Stimulated activated CD4-positive, alpha-beta T cell treated with anti-CD3 and anti-CD28 coated beads, TNF-alpha, amount 100 ng/mL, for 1 hour (primary cell): Measurements from ENCODE around the gene NUTM2E.
"Not testable (repeated sequence)": the region's sequence is repeated elsewhere in the genome, so short reads cannot be mapped to it uniquely, and the experiment has no call there.

ENCODE experiments used
- DNase-seq, 3 donors: peaks; one replicate each; pipeline ENCODE4 v3.0.0-alpha.2; 2020; ENCODE audit warnings: low read depth in 3 of 3, low spot score in 1 of 3

NUTM2E gene

DNA sequence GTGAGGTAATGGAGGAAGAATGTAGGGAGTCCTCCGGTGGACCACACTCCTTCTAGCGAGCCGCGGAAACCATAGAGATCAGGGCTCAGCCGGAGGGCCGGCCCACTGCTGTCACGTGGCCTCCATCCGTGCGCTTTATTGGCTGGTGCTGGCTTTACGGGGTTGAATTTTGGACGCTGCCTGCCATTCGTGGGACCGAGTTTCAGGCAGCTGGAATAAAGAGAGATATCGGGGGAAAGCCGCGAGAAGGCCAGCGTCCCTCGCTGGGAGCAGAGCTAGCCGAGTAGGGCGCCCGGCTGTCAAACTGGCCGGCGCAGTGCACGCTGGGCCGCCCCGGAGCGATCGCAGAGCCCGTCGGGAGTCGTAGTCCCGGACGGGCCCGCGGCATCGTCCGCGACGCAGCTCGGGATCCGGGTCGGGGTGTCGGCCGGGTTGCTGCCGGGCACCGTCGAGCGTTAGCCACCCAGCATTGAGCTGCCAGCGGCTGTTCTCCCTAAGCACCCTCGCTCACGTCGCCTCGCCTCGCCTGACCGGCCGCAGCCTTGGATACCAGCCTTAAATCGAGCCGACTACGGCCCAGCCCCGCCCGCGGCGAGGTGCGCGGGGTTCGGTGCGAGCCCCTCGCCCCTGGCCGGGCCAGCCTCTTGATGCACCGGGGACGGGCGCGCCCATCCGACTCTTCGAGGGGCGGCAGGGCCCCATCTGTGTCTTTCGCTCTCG is at the start of gene NUTM2E:
NUTM2E (plus strand) TSS at position 244 of the 720 bp plus-strand sequence. CDS start 15,002 bp downstream, outside the sequence.
- peak; percentile 42 to 45 (median 42) for DNase-seq

DNA sequence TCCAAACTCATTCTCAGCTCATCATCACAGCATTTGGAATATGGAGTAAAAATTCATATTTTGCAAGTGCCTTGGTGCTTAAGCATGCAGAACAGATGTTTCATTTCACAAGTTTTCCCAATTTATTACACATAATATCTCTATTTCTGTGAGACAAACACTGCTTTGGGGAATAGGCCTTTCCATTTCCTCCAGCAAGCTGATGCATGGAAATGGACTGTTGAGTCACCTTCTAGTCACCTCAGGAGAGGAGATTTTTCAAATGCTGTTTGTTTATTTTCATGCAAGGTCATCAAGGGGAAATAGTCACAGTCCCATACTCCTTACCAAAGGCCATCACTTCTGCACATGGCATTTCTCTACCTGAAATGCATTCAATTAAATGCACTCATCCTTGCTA is 48.5 kb upstream of the NUTM2E start:
- DNase-seq: not testable (repeated sequence)

GRCh38 chr10:79779310-79779938 is 47.1 kb upstream of the NUTM2E start:
- peak; percentile 15 to 30 (median 27) for DNase-seq

GRCh38 chr10:79779992-79780391 is 46.5 kb upstream of the NUTM2E start:
- not testable (repeated sequence) for DNase-seq

- not testable (repeated sequence) for DNase-seq
Measured at GRCh38 chr10:79781584-79781983, 45.0 kb upstream of the NUTM2E start.

- DNase-seq: not testable (repeated sequence)
Measured at GRCh38 chr10:79787455-79787952, 39.0 kb upstream of the NUTM2E start.

- not testable (repeated sequence) for DNase-seq
Measured at GRCh38 chr10:79789351-79789750, 37.2 kb upstream of the NUTM2E start.

DNA sequence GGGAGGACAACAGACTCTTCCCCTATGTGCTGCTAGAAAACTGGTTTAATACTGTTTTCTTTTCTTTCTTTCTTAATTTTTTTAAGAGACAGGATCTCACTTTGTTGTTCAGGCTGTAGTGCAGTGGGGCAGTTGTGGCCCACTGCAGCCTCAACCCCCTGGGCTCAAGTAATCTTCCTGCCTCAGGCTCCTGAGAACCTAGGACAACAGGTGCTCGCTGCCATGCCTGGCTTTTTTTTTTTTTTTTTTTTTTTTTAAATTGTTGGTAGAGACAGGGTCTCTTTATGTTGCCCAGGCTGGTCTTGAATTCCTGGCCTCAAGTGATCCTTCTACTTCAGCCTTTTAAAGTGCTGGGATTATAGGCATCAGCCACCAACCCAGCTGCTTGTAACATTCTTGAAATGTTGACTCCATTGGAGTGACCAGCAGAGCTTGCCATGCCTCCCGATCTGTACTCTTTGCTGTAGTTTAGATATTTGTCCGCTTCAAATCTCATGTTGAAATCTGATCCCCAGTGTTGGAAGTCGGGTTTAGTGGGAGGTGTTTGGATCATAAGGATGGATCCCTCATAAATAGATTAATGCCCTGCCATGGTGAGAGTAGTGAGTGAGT is 34.5 kb upstream of the NUTM2E start:
- not testable (repeated sequence) for DNase-seq

GRCh38 chr10:79799337-79799736 is 27.2 kb upstream of the NUTM2E start:
- DNase-seq: not testable (repeated sequence)

GRCh38 chr10:79805857-79806256 is 20.7 kb upstream of the NUTM2E start:
- not testable (repeated sequence) for DNase-seq

- DNase-seq: not testable (repeated sequence)
Measured at GRCh38 chr10:79811895-79812294, 14.6 kb upstream of the NUTM2E start.

- not testable (repeated sequence) for DNase-seq
Measured at GRCh38 chr10:79816290-79816689, 10.2 kb upstream of the NUTM2E start.

GRCh38 chr10:79823387-79823786 is 3.2 kb upstream of the NUTM2E start:
- not testable (repeated sequence) for DNase-seq

DNA sequence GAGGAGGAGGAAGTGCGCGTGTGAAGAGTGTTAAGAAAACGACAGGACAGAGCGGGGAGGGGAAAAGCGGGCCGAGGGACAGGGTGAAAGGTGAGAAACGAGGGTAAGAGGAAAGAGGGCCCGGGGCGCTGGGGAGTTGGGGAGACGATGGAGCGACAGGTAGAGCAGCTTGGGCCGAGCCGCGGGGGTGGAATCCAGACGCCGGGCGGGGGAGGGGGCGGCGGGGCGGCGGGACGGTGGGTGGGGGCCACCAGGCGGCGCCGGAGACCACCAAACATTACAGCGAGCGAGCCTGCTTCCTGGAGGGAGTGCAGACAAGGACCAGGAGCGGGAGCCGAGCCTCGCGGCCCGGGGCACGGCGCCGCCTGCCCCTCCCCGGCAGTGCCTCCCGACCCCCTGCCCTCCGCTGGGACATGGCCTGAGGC is 940 bp upstream of the NUTM2E start:
- DNase-seq: not testable (repeated sequence)

- DNase-seq: not testable (repeated sequence)
Measured at GRCh38 chr10:79826131-79826495, 426 bp upstream of the NUTM2E start.

- DNase-seq: not testable (repeated sequence)
Measured at GRCh38 chr10:79833833-79834232, 7.3 kb downstream of the NUTM2E start.

- DNase-seq: not testable (repeated sequence)
Measured at GRCh38 chr10:79835891-79836290, 9.4 kb downstream of the NUTM2E start.

- not testable (repeated sequence) for DNase-seq
Measured at GRCh38 chr10:79836891-79837290, 10.4 kb downstream of the NUTM2E start.

DNA sequence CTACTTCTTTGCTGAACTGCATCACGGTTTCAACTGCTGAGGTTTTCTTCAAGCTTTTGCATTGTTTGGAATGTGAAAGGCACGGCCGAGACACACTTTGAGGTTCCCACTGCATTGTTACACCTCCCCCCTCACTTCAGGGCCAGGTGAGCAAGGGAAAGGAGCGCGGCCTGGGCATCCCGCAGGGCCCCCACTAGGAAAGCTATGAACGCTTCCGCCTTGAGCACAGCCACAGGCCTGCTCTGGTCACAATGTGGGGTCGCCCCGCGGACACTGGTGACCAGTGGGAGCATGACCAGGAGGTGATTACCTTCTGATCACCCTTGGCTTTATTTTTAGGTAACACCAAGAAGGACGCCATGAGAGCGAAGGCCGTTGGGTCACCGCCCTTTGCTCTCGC is 11.9 kb downstream of the NUTM2E start:
- not testable (repeated sequence) for DNase-seq

GRCh38 chr10:79853191-79853854 is 26.8 kb downstream of the NUTM2E start:
- not testable (repeated sequence) for DNase-seq

DNA sequence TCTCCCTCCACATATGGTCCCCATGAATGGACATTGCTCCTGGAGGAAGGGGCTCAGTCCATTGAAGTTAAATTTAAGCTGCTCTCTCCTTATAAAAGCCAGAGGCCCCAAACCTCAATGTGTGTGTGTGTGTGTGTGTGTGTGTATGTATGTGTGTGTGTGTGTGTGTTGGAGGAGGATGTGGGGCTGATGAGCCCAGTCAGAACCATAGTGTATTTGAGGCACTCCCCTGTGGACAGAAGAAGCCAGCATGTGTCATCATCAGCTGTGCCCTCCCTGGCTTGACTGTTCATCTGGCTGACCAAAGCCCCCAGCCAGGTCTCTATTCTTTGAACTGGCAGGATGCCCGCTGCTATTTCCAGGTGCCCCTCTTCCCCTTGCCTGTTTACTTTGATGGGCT is 35.7 kb downstream of the NUTM2E start:
- DNase-seq: not testable (repeated sequence)
